Measurements from ENCODE around the gene CDK6. TPM values are rescaled to one million over a fixed set of nuclear protein-coding genes. Genes with fewer than 3 reads are reported as not detected.

The CDK6 gene
- total and polyA plus RNA-seq, 2 of the 8 experiments (the other 6 are each of a cell fraction or from before 2014, with no cell fraction given), result 5.9 to 18.9 TPM

DNA sequence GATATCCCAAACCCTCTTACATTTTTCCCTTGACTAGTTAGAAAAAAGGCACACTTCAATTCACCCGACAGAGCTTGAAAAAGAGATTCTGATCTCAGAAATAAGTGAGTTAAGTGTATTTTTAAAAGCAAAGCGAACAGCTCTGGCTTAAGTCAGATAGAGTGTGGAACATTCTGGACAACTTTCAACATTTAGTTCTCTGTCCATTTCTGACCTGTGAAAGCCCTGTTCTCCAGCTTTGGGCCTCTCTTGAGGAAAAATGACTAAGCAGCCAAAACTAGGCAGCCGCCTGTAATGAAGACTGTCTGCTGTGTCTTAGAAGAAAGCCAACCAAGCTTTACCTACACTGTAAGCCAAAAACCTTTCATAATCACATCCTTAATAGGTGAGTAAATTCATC, 50.5 kb downstream of the CDK6 start:
- Histone ChIP-seq H2BK120ac (replicated peaks; ENCODE audit: low read depth, low read length) (no peak overlapping the region), H3K27me3 (replicated peaks in 1 of 4; ENCODE audit: control insufficient read depth in 3 of 4, extremely low read depth in 1 of 4, insufficient read depth in 3 of 4, low read length in 3 of 4) (no peaks in the 10 kb centered on the region), H2AFZ (ENCODE audit: low read length) (no peak overlapping the region), H2BK5ac (ENCODE audit: low read depth, low read length) (no peak overlapping the region), H3K23ac (ENCODE audit: insufficient read length) (no peak overlapping the region), H3K9ac (replicated peaks in 1 of 4; ENCODE audit: extremely low read depth in 1 of 4, low read depth in 3 of 4, low read length in 3 of 4) (no peak overlapping the region), H2BK12ac (ENCODE audit: low read depth, low read length) (no peak overlapping the region), H3K23me2 (ENCODE audit: low read depth, low read length) (no peaks in the 10 kb centered on the region), H3K4me3 (ENCODE audit: extremely low read depth in 1 of 4, insufficient read depth in 2 of 4, low read depth in 3 of 4, low read length in 4 of 4) (no peak overlapping the region), H4K8ac (ENCODE audit: extremely low read depth, insufficient read depth, low read length) (no peak overlapping the region), H3K56ac (replicated peaks; ENCODE audit: insufficient read length, low read depth, low read length) (no peak overlapping the region), H3K36me3 (ENCODE audit: control insufficient read depth in 2 of 4, insufficient read depth in 4 of 4, low read length in 3 of 4) (peaks cover 0 to 3% (median 0%) of the 10 kb centered on the region in 4 experiments; a peak in 1 of 8 replicates), H2BK15ac (ENCODE audit: low read length) (no peak overlapping the region), H3K14ac (ENCODE audit: insufficient read length) (no peak overlapping the region), H4K20me1 (replicated peaks in 1 of 2; ENCODE audit: control insufficient read depth in 1 of 2, insufficient read depth in 2 of 2, low read length in 2 of 2) (no peaks in the 10 kb centered on the region), H3K79me1 (ENCODE audit: low read depth, low read length) (no peaks in the 10 kb centered on the region), H3K79me2 (ENCODE audit: control insufficient read depth in 1 of 2, insufficient read depth in 2 of 2, low read length in 2 of 2) (peaks cover 0 to 7% of the 10 kb centered on the region in 2 experiments; a peak in 2 of 4 replicates), H4K91ac (replicated peaks; ENCODE audit: insufficient read length, low read length) (no peak overlapping the region), H3K4me2 (ENCODE audit: insufficient read depth in 1 of 2, low read depth in 2 of 2, low read length in 2 of 2) (no peak overlapping the region), H3K18ac (ENCODE audit: extremely low read depth, low read length) (no peak overlapping the region), H3K27ac (ENCODE audit: low read depth, low read length) (no peak overlapping the region), H4K5ac (ENCODE audit: insufficient read length, low read depth, low read length) (no peak overlapping the region), H2BK20ac (ENCODE audit: low read length) (no peak overlapping the region), H3K4me1 (replicated peaks in 1 of 4; ENCODE audit: control insufficient read depth in 3 of 4, insufficient read depth in 4 of 4, low read length in 3 of 4) (peaks cover 1 to 9% (median 6%) of the 10 kb centered on the region in 4 experiments; a peak in 3 of 7 replicates), H3K4ac (replicated peaks; ENCODE audit: insufficient read length, low read depth, low read length) (no peak overlapping the region), H3K9me3 (ENCODE audit: insufficient read depth in 2 of 2, low read depth in 1 of 2, low read length in 1 of 2) (peaks cover 12 to 16% of the 10 kb centered on the region in 2 experiments), H2AK5ac (ENCODE audit: low read depth, low read length) (no peak overlapping the region)
- TF ChIP-seq, protein P1, sequence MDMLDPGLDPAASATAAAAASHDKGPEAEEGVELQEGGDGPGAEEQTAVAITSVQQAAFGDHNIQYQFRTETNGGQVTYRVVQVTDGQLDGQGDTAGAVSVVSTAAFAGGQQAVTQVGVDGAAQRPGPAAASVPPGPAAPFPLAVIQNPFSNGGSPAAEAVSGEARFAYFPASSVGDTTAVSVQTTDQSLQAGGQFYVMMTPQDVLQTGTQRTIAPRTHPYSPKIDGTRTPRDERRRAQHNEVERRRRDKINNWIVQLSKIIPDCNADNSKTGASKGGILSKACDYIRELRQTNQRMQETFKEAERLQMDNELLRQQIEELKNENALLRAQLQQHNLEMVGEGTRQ (IDR thresholded peaks at IDR 0.05; ENCODE audit: low read length), result no peak
- TF ChIP-seq EGR1 (IDR thresholded peaks at IDR 0.05; ENCODE audit: borderline replicate concordance, low read depth, low read length) (no peak), TAF1 (IDR thresholded peaks at IDR 0.05; ENCODE audit: low read depth, low read length) (no peak), CHD2 (IDR thresholded peaks at IDR 0.05; ENCODE audit: low read length) (no peak)
- TF ChIP-seq, protein P2, sequence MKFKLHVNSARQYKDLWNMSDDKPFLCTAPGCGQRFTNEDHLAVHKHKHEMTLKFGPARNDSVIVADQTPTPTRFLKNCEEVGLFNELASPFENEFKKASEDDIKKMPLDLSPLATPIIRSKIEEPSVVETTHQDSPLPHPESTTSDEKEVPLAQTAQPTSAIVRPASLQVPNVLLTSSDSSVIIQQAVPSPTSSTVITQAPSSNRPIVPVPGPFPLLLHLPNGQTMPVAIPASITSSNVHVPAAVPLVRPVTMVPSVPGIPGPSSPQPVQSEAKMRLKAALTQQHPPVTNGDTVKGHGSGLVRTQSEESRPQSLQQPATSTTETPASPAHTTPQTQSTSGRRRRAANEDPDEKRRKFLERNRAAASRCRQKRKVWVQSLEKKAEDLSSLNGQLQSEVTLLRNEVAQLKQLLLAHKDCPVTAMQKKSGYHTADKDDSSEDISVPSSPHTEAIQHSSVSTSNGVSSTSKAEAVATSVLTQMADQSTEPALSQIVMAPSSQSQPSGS (IDR thresholded peaks at IDR 0.05; ENCODE audit: low read length), result no peak
- POLR2A ChIA-PET (ENCODE audit: partially characterized antibody), result interaction anchor here (0.6 to 1.0 kb wide), 2 partner anchors 23 to 70 kb away, joined by 3 read pairs; no protein-coding TSS in a partner anchor
- WGBS, 2 experiments (ENCODE audit: extremely low coverage in 1 of 2, insufficient coverage in 1 of 2, insufficient read length in 1 of 2, insufficient replicate concordance in 2 of 2, low coverage in 1 of 2, low lambda C conversion rate in 2 of 2, missing lambda C conversion rate in 1 of 2), result 81% methylated on average over 3 of the region's 3 CpGs; no CpG with 5 or more reads in 1 of the 2 experiments
- no peak for FAIRE-seq
- no peak for DNase-seq (ENCODE audit: low read depth in 1 of 2, low spot score in 2 of 2)
- CTCF ChIA-PET (ENCODE audit: partially characterized antibody), result interaction anchor here (0.8 to 1.1 kb wide), 3 partner anchors 13 to 18 kb away, joined by 3 read pairs; no protein-coding TSS in a partner anchor

Data from H1 (cell line).